Measurements from ENCODE around the gene PCDHA10. TPM values are rescaled to one million over a fixed set of nuclear protein-coding genes. Genes with fewer than 3 reads are reported as not detected.
"Not testable (repeated sequence)": the region's sequence is repeated elsewhere in the genome, so short reads cannot be mapped to it uniquely, and the experiment has no call there.

The PCDHA10 gene, protein sequence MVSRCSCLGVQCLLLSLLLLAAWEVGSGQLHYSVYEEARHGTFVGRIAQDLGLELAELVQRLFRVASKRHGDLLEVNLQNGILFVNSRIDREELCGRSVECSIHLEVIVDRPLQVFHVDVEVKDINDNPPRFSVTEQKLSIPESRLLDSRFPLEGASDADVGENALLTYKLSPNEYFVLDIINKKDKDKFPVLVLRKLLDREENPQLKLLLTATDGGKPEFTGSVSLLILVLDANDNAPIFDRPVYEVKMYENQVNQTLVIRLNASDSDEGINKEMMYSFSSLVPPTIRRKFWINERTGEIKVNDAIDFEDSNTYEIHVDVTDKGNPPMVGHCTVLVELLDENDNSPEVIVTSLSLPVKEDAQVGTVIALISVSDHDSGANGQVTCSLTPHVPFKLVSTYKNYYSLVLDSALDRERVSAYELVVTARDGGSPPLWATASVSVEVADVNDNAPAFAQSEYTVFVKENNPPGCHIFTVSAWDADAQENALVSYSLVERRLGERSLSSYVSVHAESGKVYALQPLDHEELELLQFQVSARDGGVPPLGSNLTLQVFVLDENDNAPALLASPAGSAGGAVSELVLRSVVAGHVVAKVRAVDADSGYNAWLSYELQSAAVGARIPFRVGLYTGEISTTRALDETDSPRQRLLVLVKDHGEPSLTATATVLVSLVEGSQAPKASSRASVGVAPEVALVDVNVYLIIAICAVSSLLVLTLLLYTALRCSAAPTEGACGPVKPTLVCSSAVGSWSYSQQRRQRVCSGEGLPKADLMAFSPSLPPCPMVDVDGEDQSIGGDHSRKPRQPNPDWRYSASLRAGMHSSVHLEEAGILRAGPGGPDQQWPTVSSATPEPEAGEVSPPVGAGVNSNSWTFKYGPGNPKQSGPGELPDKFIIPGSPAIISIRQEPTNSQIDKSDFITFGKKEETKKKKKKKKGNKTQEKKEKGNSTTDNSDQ
- 1 to 10 TPM in 1 of 4 donors, under 1 TPM in 3; 0.10 to 1.4 (median 0.65) TPM for polyA plus RNA-seq (ENCODE audit: insufficient read length in 4 of 4)

DNA sequence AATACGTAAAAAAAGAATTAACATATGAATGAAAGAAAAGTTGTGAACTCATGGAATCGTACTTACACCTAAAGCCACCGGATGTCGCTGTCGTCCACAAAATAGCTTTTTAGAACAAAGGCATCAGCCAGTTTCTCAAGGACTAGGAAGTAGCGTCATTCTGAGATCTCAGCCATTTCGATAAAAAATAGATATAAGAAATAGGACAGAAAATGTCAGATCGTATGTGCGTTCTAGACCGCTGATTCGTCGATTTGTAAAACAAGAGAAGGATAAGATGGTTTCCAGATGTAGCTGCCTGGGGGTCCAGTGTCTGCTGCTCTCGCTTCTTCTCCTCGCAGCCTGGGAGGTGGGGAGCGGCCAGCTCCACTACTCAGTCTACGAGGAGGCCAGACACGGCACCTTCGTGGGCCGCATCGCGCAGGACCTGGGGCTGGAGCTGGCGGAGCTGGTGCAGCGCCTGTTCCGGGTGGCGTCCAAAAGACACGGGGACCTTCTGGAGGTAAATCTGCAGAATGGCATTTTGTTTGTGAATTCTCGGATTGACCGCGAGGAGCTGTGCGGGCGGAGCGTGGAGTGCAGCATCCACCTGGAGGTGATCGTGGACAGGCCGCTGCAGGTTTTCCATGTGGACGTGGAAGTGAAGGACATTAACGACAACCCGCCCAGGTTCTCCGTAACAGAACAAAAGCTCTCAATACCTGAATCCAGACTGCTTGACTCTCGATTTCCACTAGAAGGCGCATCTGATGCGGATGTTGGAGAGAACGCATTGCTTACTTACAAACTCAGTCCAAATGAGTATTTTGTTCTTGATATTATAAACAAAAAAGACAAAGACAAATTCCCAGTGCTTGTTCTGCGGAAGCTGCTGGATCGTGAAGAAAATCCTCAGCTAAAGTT, at the start of gene PCDHA10:
TSS of gene PCDHA10 (plus strand) at position 126 of the 903 bp plus-strand sequence. CDS start at position 278, 152 bp downstream.
- no peak for DNase-seq (ENCODE audit: low read depth in 4 of 4, low spot score in 3 of 4)

DNA sequence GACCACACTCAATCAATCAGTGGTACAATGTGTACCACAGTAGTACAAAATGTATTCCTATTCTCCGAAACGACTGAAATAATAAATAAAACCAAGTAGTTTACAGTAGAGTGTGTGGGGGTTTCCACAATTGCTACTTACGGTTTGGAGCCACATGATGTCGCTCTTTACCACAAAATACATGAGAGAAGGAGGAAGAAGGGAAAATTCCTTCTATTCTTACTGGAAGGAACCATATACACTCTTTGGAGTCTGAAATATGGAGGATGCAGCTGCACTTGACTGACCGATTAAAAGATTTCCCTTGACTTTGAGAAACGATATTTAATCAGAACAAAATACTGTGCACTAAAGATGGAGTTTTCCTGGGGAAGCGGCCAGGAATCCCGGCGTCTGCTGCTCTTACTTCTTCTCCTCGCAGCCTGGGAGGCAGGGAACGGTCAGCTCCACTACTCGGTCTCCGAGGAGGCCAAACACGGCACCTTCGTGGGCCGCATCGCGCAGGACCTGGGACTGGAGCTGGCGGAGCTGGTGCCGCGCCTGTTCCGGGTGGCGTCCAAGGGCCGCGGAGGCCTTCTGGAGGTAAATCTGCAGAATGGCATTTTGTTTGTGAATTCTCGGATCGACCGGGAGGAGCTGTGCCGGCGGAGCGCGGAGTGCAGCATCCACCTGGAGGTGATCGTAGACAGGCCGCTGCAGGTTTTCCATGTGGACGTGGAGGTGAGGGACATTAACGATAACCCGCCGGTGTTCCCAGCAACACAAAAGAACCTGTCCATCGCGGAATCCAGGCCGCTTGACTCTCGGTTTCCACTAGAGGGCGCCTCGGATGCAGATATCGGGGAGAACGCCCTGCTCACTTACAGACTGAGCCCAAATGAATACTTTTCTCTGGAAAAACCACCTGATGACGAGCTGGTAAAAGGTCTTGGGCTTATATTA, 48.6 kb upstream of the PCDHA10 start, which contains the start of gene PCDHA4:
TSS of gene PCDHA4 (plus strand) at position 235 of the 942 bp plus-strand sequence.
- no peak for DNase-seq (ENCODE audit: low read depth in 4 of 4, low spot score in 3 of 4)

DNA sequence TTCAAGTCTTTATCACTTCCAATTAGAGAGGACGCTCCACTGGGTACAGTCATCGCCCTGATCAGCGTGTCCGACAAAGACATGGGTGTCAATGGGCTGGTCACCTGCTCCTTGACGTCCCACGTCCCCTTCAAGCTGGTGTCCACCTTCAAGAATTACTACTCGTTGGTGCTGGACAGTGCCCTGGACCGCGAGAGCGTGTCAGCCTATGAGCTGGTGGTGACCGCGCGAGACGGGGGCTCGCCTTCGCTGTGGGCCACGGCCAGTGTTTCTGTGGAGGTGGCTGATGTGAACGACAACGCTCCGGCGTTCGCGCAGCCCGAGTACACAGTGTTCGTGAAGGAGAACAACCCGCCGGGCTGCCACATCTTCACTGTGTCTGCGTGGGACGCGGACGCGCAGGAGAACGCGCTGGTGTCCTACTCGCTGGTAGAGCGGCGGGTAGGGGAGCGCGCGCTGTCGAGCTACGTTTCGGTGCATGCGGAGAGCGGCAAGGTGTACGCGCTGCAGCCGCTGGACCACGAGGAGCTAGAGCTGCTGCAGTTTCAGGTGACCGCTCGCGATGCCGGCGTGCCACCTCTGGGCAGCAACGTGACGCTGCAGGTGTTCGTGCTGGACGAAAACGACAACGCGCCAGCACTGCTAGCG, 47.3 kb upstream of the PCDHA10 start:
- DNase-seq (ENCODE audit: low read depth in 4 of 4, low spot score in 3 of 4) = not testable (repeated sequence)

DNA sequence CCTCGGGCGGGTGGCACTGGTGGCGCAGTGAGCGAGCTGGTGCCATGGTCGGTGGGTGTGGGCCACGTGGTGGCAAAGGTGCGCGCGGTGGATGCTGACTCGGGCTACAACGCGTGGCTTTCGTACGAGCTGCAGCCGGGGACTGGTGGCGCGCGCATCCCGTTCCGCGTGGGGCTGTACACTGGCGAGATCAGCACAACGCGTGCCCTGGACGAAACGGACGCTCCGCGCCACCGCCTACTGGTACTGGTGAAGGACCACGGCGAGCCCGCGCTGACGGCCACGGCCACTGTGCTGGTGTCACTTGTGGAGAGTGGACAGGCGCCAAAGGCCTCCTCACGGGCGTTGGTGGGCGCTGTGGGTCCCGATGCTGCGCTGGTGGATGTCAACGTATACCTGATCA, 46.8 kb upstream of the PCDHA10 start:
- DNase-seq (ENCODE audit: low read depth in 4 of 4, low spot score in 3 of 4) = no peak

DNA sequence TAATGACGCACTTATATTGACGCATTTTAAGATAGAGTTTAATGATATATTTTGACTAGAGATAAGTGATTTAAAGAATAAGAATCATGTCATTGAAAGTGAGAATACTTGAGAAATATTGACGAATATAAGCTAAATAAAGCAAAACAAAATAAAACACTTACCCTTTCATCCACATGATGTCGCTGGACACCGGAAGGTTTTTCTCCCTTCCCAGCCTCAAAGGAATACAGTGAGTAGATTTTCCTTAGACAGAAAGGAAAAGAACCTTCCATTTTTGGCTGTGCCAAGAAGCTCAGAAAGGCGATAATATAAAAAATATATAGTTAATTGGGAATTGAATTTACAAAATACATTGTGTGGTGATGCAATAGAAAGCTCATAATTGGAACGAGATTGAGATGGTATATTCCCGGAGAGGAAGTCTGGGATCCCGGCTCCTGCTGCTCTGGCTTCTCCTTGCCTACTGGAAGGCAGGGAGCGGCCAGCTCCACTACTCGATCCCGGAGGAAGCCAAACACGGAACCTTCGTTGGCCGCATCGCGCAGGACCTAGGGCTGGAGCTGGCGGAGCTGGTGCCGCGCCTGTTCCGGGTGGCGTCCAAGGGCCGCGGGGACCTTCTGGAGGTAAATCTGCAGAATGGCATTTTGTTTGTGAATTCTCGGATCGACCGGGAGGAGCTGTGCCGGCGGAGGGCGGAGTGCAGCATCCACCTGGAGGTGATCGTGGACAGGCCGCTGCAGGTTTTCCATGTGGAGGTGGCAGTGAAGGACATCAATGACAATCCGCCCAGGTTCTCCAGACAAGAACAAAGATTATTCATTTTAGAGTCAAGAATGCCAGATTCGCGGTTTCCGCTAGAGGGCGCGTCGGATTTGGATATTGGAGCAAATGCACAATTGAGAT, 34.1 kb upstream of the PCDHA10 start, which contains the start of gene PCDHA5:
TSS of gene PCDHA5 (plus strand) at position 239 of the 906 bp plus-strand sequence.
- no peak for DNase-seq (ENCODE audit: low read depth in 4 of 4, low spot score in 3 of 4)

DNA sequence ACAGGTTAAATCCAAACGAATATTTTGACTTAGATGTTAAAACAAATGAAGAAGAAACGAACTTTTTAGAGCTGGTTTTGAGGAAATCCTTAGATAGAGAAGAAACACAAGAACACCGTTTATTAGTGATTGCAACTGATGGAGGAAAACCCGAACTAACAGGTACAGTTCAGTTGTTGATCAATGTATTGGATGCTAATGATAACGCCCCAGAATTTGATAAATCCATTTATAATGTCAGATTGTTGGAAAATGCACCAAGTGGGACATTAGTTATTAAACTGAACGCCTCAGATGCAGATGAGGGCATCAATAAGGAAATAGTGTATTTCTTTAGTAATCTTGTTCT, 33.4 kb upstream of the PCDHA10 start:
- no peak for DNase-seq (ENCODE audit: low read depth in 4 of 4, low spot score in 3 of 4)

DNA sequence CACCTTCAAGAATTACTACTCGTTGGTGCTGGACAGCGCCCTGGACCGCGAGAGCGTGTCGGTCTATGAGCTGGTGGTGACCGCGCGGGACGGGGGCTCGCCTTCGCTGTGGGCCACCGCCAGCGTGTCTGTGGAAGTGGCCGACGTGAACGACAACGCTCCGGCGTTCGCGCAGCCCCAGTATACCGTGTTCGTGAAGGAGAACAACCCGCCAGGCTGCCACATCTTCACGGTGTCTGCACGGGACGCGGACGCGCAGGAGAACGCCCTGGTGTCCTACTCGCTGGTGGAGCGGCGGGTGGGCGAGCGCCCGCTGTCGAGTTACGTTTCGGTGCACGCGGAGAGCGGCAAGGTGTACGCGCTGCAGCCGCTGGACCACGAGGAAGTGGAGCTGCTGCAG, 32.7 kb upstream of the PCDHA10 start:
- DNase-seq (ENCODE audit: low read depth in 4 of 4, low spot score in 3 of 4) = not testable (repeated sequence)

DNA sequence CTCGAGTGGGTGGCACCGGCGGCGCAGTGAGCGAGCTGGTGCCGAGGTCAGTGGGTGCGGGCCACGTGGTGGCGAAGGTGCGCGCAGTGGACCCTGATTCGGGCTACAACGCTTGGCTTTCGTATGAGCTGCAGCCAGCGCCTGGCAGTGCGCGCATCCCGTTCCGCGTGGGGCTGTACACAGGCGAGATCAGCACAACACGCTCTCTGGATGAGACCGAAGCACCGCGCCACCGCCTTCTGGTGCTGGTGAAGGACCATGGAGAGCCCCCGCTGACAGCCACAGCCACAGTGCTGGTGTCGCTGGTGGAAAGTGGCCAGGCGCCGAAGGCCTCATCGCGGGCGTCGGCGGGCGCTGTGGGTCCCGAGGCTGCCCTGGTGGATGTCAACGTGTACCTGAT, 32.2 kb upstream of the PCDHA10 start:
- no peak for DNase-seq (ENCODE audit: low read depth in 4 of 4, low spot score in 3 of 4)

DNA sequence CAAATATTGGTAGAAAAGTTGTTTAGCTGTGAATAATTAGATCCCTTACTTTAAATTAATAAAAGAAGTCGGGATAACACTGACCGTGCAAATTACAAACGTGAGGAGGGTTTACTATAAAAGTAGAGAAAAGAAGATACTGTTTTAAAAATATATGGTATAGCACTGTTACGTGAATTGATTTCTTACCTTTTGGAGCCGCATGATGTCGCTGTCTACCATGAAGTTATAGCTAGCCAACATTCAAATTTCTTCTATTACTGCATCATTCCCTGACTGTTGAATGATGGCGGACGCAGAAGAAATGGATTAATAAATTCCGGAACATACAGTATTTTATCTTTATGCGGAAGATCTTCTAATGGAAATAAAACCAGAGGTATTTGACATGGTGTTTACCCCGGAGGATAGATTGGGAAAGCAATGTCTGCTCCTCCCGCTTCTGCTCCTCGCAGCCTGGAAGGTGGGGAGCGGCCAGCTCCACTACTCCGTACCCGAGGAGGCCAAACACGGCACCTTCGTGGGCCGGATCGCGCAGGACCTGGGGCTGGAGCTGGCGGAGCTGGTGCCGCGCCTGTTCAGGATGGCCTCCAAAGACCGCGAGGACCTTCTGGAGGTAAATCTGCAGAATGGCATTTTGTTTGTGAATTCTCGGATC, 27.9 kb upstream of the PCDHA10 start, which contains the start of gene PCDHA6:
TSS of gene PCDHA6 (plus strand) at position 257 of the 658 bp plus-strand sequence. CDS start at position 389, 132 bp downstream.
- DNase-seq (ENCODE audit: low read depth in 4 of 4, low spot score in 3 of 4) = no peak

DNA sequence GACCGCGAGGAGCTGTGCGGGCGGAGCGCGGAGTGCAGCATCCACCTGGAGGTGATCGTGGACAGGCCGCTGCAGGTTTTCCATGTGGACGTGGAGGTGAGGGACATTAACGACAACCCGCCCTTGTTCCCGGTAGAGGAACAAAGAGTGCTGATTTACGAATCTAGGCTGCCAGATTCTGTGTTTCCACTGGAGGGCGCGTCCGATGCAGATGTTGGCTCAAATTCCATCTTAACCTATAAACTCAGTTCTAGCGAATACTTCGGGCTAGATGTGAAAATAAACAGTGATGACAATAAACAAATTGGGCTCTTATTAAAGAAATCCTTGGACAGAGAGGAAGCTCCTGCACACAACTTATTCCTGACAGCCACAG, 27.3 kb upstream of the PCDHA10 start:
- no peak for DNase-seq (ENCODE audit: low read depth in 4 of 4, low spot score in 3 of 4)

DNA sequence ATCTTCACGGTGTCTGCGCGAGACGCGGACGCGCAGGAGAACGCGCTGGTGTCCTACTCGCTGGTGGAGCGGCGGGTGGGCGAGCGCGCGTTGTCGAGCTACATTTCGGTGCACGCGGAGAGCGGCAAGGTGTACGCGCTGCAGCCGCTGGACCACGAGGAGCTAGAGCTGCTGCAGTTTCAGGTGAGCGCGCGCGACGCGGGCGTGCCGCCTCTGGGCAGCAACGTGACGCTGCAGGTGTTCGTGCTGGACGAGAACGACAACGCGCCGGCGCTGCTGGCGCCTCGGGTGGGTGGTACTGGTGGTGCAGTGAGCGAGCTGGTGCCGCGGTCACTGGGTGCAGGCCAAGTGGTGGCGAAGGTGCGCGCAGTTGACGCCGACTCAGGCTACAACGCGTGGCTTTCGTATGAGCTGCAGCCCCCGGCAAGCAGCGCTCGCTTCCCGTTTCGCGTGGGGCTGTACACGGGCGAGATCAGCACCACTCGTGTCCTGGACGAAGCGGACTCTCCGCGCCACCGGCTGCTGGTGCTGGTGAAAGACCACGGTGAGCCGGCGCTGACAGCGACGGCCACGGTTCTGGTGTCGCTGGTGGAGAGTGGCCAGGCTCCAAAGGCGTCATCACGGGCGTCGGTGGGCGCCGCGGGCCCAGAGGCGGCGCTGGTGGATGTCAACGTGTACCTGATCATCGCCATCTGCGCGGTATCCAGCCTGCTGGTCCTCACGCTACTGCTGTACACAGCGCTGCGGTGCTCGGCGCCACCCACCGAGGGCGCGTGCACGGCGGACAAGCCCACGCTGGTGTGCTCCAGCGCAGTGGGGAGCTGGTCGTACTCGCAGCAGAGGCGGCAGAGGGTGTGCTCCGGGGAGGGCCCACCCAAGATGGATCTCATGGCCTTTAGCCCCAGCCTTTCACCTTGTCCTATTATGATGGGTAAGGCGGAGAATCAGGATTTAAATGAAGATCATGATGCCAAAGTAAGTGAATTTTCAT, 25.9 kb upstream of the PCDHA10 start:
- not testable (repeated sequence) for DNase-seq (ENCODE audit: low read depth in 4 of 4, low spot score in 3 of 4)

DNA sequence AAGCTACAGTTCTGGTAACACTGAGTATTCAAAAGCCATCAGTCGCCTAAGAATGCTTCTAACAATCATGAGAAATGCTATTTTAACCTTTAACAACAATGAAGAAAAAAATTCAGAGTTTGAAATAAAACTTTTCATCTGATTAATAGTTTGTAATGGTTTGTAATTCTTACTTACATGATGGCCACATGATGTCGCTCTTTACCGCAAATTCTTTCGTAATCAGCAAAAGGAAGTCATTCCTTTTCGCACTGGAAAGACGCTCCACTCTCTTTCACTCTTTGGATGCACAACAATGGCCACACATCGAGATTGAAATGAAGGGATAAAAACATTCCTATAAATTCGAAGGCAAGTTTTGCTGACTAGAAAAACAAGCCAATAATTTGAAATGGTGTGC, 21.7 kb upstream of the PCDHA10 start, which contains the start of gene PCDHA7:
TSS of gene PCDHA7 (plus strand) at position 277 of the 400 bp plus-strand sequence. CDS start at position 392, 115 bp downstream.
- no peak for DNase-seq (ENCODE audit: low read depth in 4 of 4, low spot score in 3 of 4)

DNA sequence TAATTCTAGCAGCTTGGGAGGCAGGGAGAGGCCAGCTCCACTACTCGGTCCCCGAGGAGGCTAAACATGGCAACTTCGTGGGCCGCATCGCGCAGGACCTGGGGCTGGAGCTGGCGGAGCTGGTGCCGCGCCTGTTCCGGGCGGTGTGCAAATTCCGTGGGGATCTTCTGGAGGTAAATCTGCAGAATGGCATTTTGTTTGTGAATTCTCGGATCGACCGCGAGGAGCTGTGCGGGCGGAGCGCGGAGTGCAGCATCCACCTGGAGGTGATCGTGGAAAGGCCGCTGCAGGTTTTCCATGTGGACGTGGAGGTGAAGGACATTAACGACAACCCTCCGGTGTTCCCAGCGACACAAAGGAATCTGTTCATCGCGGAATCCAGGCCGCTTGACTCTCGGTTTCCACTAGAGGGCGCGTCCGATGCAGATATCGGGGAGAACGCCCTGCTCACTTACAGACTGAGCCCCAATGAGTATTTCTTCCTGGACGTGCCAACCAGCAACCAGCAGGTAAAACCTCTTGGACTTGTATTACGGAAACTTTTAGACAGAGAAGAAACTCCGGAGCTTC, 21.2 kb upstream of the PCDHA10 start:
- not testable (repeated sequence) for DNase-seq (ENCODE audit: low read depth in 4 of 4, low spot score in 3 of 4)

DNA sequence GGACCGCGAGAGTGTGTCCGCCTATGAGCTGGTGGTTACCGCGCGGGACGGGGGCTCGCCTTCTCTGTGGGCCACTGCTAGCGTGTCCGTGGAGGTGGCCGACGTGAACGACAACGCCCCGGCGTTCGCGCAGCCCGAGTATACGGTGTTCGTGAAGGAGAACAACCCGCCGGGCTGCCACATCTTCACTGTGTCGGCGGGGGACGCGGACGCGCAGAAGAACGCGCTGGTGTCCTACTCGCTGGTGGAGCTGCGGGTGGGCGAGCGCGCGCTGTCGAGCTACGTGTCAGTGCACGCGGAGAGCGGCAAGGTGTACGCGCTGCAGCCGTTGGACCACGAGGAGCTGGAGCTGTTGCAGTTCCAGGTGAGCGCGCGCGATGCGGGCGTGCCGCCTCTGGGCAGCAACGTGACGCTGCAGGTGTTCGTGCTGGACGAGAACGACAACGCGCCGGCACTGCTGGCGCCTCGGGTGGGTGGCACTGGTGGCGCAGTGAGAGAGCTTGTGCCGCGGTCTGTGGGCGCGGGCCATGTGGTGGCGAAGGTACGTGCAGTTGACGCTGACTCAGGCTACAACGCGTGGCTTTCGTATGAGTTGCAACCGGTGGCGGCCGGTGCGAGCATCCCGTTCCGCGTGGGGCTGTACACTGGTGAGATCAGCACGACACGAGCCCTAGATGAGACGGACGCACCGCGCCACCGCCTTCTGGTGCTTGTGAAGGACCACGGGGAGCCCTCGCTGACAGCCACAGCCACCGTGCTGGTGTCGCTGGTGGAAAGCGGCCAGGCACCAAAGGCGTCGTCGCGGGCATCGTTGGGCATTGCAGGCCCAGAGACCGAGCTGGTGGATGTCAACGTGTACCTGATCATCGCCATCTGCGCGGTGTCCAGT, 19.8 kb upstream of the PCDHA10 start:
- no peak for DNase-seq (ENCODE audit: low read depth in 4 of 4, low spot score in 3 of 4)

Measured in left renal pelvis (tissue), 4 donors.